Dermis blood vessel endothelial cell (primary cell): Measurements from ENCODE around the gene PIGP. TPM values are rescaled to one million over a fixed set of nuclear protein-coding genes. Genes with fewer than 3 reads are reported as not detected.
"Not testable (repeated sequence)": the region's sequence is repeated elsewhere in the genome, so short reads cannot be mapped to it uniquely, and the experiment has no call there.

Source experiments
- DNase-seq: peaks from one replicate; pipeline ENCODE4 v3.0.0; 2010
- total RNA-seq: library from RNA; depleted of rRNA; stranded (reverse); fragments of >200 nt; gene quantifications from 2 replicates; pipeline ENCODE4 v1.2.3, GENCODE V29; 2014

PIGP gene
- total RNA-seq, 1 donor from 2014 or later: 5.6 TPM

DNA sequence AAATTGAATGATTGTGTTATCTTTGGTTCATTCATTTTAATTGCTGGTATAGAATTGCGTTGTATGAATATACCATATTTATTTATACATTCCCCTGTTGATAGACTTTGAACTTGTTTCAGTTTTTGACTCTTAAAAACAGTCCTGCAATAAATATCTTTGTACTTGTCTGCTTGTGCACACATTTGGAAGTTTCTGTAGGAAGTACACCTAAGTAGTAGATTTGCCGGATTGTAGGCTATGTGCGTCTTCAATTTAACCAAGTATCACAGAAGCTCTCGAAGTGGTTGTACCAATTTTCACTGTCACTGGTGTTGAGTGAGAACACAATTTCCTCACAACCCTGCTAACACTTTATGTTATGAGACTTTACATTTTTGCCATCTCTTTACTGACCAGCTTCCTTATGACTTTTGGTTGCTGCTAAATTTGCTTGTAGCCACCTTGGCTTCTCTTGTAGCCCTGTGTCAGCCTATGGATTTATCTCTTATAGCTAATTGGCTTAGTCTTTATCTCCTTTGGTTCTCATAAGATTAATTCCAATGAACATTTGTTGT lies 2.4 kb upstream of the PIGP start:
- DNase-seq: no peak

- DNase-seq: no peak
Measured at GRCh38 chr21:37074546-37074945, 1.7 kb upstream of the PIGP start.

DNA sequence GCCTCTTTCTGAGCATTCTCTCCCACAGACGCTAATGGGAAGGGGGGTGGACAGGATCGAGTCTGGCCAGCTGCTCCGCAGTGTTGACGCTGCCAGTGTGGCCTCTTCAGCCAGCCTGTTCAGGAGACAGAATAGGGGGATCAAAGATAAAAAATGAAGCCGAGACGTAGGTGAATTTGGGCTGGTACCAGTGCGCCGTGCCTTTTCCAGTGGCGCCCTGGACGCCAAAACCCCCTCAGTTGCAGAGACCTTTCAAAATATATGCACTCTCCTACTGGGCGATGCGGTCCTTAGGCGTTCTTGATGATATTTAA lies 1.3 kb upstream of the PIGP start:
- DNase-seq: no peak

DNA sequence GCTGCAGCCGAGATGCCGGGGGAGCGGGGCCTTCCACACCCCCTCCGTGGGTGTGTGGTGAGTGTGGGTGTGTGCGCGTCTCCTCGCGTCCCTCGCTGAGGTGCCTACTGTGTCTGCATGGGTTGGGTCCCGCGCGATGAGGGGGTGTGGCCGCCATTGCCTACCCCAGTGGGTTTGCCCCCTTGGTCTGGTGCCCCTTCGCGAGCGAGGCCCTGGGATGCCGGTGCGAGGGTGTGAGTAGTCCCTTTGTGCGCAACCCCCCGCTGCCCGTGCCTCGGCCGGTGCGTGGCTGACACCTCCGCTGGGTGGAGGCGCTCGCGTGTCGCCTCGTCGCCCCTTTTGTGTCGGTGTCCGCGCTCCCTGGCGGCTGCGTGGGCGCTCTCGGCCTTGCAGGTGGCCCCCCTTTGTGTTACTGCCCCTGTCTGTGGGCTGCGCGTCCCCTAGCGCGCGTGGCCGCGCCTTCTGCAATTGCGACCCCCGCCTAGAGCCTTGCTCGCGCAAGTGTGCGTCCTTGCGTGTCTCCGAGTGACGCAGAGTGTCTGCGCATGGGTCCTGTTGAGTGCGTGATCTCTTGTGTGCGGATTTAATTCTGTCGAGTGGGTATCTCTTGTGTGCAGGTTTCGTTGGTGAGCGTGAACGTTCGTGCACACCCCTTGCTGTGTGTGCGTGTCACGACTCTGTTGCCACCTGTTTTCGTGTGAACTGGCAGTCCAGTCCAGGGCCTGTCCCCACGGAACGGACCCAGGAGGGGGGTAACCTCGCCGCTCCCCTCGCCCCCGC lies 736 bp upstream of the PIGP start:
- DNase-seq: peak; percentile 48

- DNase-seq: peak; percentile 74
Measured at GRCh38 chr21:37072274-37072987, 440 bp downstream of the PIGP start.

GRCh38 chr21:37071561-37072273 lies 1.2 kb downstream of the PIGP start:
- peak; percentile 41 for DNase-seq

GRCh38 chr21:37065561-37066177 lies 7.2 kb downstream of the PIGP start:
- no peak for DNase-seq

GRCh38 chr21:37064841-37065240 lies 8.0 kb downstream of the PIGP start:
- no peak for DNase-seq

DNA sequence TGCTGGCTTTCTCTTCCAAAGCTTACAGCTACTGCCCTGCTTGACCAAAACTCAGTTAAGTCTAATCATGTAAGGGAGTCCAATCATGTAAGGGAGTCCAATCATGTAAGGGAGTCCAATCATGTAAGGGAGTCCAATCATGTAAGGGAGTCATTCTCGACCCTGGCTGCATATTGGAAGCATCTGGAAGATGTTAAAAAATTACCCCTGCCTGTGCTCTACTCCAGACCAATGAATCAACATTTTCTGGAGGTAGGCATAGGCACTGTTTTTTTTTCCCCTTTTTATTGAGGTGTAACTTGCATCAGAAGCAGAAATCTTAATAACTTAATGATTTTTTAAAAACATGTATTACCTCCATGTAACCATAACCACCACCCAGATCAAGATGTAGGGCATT lies 9.4 kb downstream of the PIGP start:
- DNase-seq: no peak

- DNase-seq: no peak
Measured at GRCh38 chr21:37062593-37062935, 10.3 kb downstream of the PIGP start.

DNA sequence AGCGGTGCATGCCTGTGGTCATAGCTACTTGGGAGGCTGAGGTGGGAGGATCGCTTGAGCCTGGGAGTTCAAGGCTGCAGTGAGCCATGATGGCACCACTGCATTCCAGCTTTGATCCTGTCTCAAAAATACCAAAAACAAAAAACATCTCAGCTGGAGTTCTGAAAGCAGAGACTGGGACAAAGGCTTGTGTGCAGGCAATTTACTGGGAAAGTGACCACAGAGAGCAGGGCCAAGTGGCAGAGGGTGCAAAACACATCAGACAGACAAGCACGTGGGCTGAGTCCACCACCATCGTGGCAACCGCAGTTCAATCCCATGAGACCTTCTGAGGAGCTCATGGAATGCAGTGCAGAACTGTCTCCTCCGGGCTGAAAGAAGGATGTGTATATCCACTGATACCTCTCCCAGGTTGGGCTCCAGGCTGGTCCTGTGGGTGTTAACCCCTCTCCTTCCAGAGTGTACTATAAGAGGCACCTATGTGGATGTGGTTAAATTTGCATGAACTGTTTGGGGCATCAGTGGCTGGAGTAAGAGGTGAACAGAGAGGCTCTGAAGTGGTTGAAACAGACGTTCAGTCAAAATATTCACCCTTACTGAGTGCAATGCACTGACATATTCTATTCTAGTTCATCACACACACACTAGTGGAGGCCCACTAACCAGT lies 10.8 kb downstream of the PIGP start:
- no peak for DNase-seq

DNA sequence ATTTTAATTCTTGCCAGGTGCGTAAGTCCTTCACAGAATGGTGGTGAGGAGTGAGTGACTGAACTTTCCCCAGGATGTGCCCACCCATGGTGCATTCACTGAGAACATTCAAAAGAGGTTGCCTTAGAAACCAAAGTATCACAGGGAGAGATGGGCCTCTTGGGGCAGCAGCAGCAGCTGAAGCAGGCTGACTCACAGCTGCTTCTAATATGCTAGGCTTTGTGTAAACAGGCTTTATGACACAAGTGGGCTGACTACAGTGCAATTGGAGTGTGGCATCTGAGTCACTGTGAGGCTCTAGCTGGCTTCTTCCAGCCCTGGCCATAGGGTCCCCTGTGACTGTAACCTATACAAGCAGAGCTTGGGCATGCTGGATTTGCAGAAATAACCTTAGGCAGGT lies 12.6 kb downstream of the PIGP start:
- DNase-seq: peak; percentile 83

- DNase-seq: no peak
Measured at GRCh38 chr21:37059181-37059580, 13.7 kb downstream of the PIGP start.

GRCh38 chr21:37058261-37058660 lies 14.6 kb downstream of the PIGP start:
- DNase-seq: no peak

DNA sequence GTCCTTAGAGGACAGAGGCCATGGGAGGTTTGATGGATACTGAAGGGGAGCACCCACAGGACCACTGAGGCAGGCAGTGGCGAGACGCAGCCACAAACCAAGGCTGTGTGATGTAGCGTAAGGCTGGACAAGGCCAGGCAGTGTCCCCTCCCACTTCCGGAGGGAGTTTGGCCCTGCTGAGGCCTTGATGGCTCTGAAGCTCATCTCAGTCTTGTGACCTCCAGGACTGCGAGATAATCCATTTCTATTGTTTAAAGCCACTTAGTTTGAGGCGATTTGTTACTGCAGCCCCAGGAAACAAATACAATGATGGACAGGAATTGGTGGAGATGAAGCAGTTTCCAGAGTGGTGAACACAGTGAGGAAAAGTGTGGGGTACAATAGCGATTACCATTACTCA lies 15.3 kb downstream of the PIGP start:
- DNase-seq: no peak

GRCh38 chr21:37055271-37055855 lies 17.5 kb downstream of the PIGP start:
- no peak for DNase-seq

- DNase-seq: not testable (repeated sequence)
Measured at GRCh38 chr21:37049741-37050140, 23.1 kb downstream of the PIGP start.

- DNase-seq: no peak
Measured at GRCh38 chr21:37047079-37047478, 25.8 kb downstream of the PIGP start.

GRCh38 chr21:37045556-37045955 lies 27.3 kb downstream of the PIGP start:
- no peak for DNase-seq

GRCh38 chr21:37045149-37045548 lies 27.7 kb downstream of the PIGP start:
- no peak for DNase-seq

- DNase-seq: no peak
Measured at GRCh38 chr21:37044643-37045042, 28.2 kb downstream of the PIGP start.

GRCh38 chr21:37043818-37044217 lies 29.1 kb downstream of the PIGP start:
- peak; percentile 10 for DNase-seq
